HCT116 (cell line): ENCODE measurements around the gene BRSK2. TPM values are rescaled to one million over a fixed set of nuclear protein-coding genes. Genes with fewer than 3 reads are reported as not detected.

ENCODE experiments used
- ATAC-seq: fragments of 200-7000 bp; cut with Tn5 transposase; 2 replicates; pipeline ENCODE4 v1.9.1; 2020; ENCODE audit warnings: mild to moderate bottlenecking, moderate library complexity
- BruUV-seq: library from RNA; stranded (reverse); fragments of 400-500 nt; replicated peaks from 2 replicates; lab custom pipeline; 2021; lab: Mats Ljungman, UMichigan
- CTCF ChIA-PET: fragments of 300-600 bp; sonication (Branson Sonifier 250); formaldehyde crosslinking; loops from one replicate; lab custom pipeline; 2021; ENCODE audit warnings: antibody characterized with exemption; lab: Charles Lee
- POLR2A ChIA-PET: fragments of 300-600, 350-600 bp; sonication (Branson Sonifier 250); formaldehyde crosslinking; loops from one replicate; lab custom pipeline; 2021; ENCODE audit warnings: antibody characterized with exemption; lab: Charles Lee
- RAD21 ChIA-PET, 2 experiments: fragments of 300-600 bp; sonication (Branson Sonifier 250); formaldehyde crosslinking; loops; one replicate each; lab custom pipeline; 2023; ENCODE audit warnings: low total read pairs in 2 of 2; ENCODE audit not compliant: uncharacterized antibody in 2 of 2, unreplicated experiment in 2 of 2, low non-redundant PET in 1 of 2; lab: Charles Lee
- DNase-seq: peaks from one replicate; pipeline ENCODE4 v3.0.0-alpha.2; 2010; ENCODE audit warnings: low read depth, low spot score
- H2AFZ ChIP-seq: fragments of 200-600 bp; shearing (Covaris generic), sonication (generic); 2 replicates; pipeline ENCODE4 v1.6.1; 2017; ENCODE audit warnings: low read depth, mixed run types, mixed read lengths, antibody characterized with exemption, low read length; ENCODE audit not compliant: poor library complexity, severe bottlenecking
- H3K27ac ChIP-seq: 2 replicates; pipeline ENCODE4 v1.5.1; 2012; ENCODE audit warnings: low read depth, low read length
- H3K27me3 ChIP-seq: fragments of 200-600 bp; sonication (generic); 2 replicates; pipeline ENCODE4 v1.6.1; 2016; ENCODE audit warnings: mixed run types, low read length, mixed read lengths; ENCODE audit not compliant: insufficient read depth
- H3K36me3 ChIP-seq, 2 experiments: fragments of 200-500 bp in 1 of 2; fragments of 200-600 bp in 1 of 2; sonication (Bioruptor generic) in 1 of 2; sonication (generic) in 1 of 2; 2 replicates each; pipeline versions ENCODE4 v1.5.1 to v1.6.1; 2014 to 2016; ENCODE audit warnings: low read length in 2 of 2, inconsistent platforms in 1 of 2, mixed read lengths in 1 of 2, mixed run types in 1 of 2; ENCODE audit not compliant: insufficient read depth in 2 of 2, control insufficient read depth in 1 of 2
- H3K4me1 ChIP-seq, 2 experiments: fragments of 200-600 bp in 1 of 2; sonication (generic) in 1 of 2; 2 replicates each; pipeline versions ENCODE4 v1.5.1 to v1.6.1; 2012 to 2017; ENCODE audit warnings: low read length in 2 of 2, inconsistent platforms in 1 of 2, mild to moderate bottlenecking in 1 of 2, mixed read lengths in 1 of 2, mixed run types in 1 of 2, moderate library complexity in 1 of 2; ENCODE audit not compliant: insufficient read depth in 2 of 2, control insufficient read depth in 1 of 2
- H3K4me2 ChIP-seq: fragments of 200-600 bp; sonication (generic); 2 replicates; pipeline ENCODE4 v1.6.1; 2017; ENCODE audit warnings: mixed run types, low read length, mixed read lengths
- H3K4me3 ChIP-seq, 2 experiments: fragments of 200-600 bp in 1 of 2; sonication (generic) in 1 of 2; replicated peaks in 1 of 2; 2 replicates each; pipeline ENCODE4 v1.5.1; 2011 to 2016; ENCODE audit warnings: low read length in 2 of 2, control low read depth in 1 of 2, low read depth in 1 of 2, mild to moderate bottlenecking in 1 of 2, mixed read lengths in 1 of 2, mixed run types in 1 of 2
- H3K79me2 ChIP-seq: fragments of 200-600 bp; sonication (generic); 2 replicates; pipeline ENCODE4 v1.6.1; 2017; ENCODE audit warnings: mild to moderate bottlenecking, mixed run types, low read length, moderate library complexity, mixed read lengths; ENCODE audit not compliant: insufficient read depth
- H3K9ac ChIP-seq: fragments of 200-600 bp; sonication (generic); 2 replicates; pipeline ENCODE4 v1.6.1; 2016; ENCODE audit warnings: low read length, mixed read lengths
- H3K9me2 ChIP-seq: fragments of 200-600 bp; sonication (generic), shearing (Covaris generic); 2 replicates; pipeline ENCODE4 v1.6.1; 2017; ENCODE audit warnings: mixed run types, mild to moderate bottlenecking, moderate library complexity; ENCODE audit not compliant: insufficient read depth
- H3K9me3 ChIP-seq, 2 experiments: fragments of 200-500 bp in 1 of 2; fragments of 200-600 bp in 1 of 2; sonication (Bioruptor generic) in 1 of 2; sonication (generic) in 1 of 2; 2 replicates each; pipeline ENCODE4 v1.6.1; 2014 to 2017; ENCODE audit warnings: low read length in 2 of 2, mixed read lengths in 2 of 2, inconsistent platforms in 1 of 2, low read depth in 1 of 2, mild to moderate bottlenecking in 1 of 2, mixed run types in 1 of 2, moderate library complexity in 1 of 2; ENCODE audit not compliant: control insufficient read depth in 1 of 2, insufficient read depth in 1 of 2
- H4K20me1 ChIP-seq: fragments of 200-600 bp; sonication (generic), shearing (Covaris generic); 2 replicates; pipeline ENCODE4 v1.6.1; 2017; ENCODE audit warnings: mixed run types, mild to moderate bottlenecking, moderate library complexity; ENCODE audit not compliant: insufficient read depth
- CBX3 ChIP-seq: IDR thresholded peaks from 2 replicates; pipeline ENCODE4 v1.6.1; 2012; ENCODE audit warnings: low read depth
- CEBPB ChIP-seq: IDR thresholded peaks from 2 replicates; pipeline ENCODE4 v1.6.1; 2012; ENCODE audit warnings: low read depth
- ELF1 ChIP-seq: IDR thresholded peaks from 2 replicates; pipeline ENCODE4 v1.6.1; 2012; ENCODE audit warnings: low read depth, borderline replicate concordance
- EZH2phosphoT487 ChIP-seq: fragments of 200-600 bp; IDR thresholded peaks from 2 replicates; pipeline ENCODE4 v1.6.1; 2018; ENCODE audit warnings: antibody characterized with exemption, borderline replicate concordance
- JUND ChIP-seq: IDR thresholded peaks from 2 replicates; pipeline ENCODE4 v1.6.1; 2012
- POLR2AphosphoS5 ChIP-seq: IDR thresholded peaks from 2 replicates; pipeline ENCODE4 v1.6.1; 2011; ENCODE audit warnings: mild to moderate bottlenecking, low read depth, low read length, moderate library complexity
- SP1 ChIP-seq: IDR thresholded peaks from 2 replicates; pipeline ENCODE4 v1.6.1; 2012; ENCODE audit warnings: low read depth
- YY1 ChIP-seq: IDR thresholded peaks from 2 replicates; pipeline ENCODE4 v1.6.1; 2011; ENCODE audit warnings: low read length, low read depth, moderate library complexity, mild to moderate bottlenecking; ENCODE audit not compliant: insufficient replicate concordance; ENCODE audit errors: extremely low read depth
- ZFX ChIP-seq: fragments of 450-650 bp; IDR thresholded peaks from 2 replicates; pipeline ENCODE4 v1.6.1; 2017
- intact Hi-C: fragments of 100-400 bp; cut with micrococcal nuclease; formaldehyde crosslinking; loops from 2 replicates; pipeline ENCODE4 v1.10.0; 2022
- total RNA-seq: library from RNA; stranded (reverse); gene quantifications from one replicate; pipeline ENCODE4 v1.2.1, GENCODE V29; 2021; ENCODE audit not compliant: unreplicated experiment
- TF ChIP-seq, protein P1 (sequence below): IDR thresholded peaks from 2 replicates; pipeline ENCODE4 v1.6.1; 2011; ENCODE audit warnings: mild to moderate bottlenecking, low read length, moderate library complexity; ENCODE audit not compliant: insufficient replicate concordance; ENCODE audit errors: extremely low read depth
- TF ChIP-seq, protein P2 (sequence below): IDR thresholded peaks from 2 replicates; pipeline ENCODE4 v1.6.1; 2012; ENCODE audit warnings: low read depth

BRSK2 gene
- total RNA-seq, 1 experiment from 2014 or later, result 14.0 TPM

DNA sequence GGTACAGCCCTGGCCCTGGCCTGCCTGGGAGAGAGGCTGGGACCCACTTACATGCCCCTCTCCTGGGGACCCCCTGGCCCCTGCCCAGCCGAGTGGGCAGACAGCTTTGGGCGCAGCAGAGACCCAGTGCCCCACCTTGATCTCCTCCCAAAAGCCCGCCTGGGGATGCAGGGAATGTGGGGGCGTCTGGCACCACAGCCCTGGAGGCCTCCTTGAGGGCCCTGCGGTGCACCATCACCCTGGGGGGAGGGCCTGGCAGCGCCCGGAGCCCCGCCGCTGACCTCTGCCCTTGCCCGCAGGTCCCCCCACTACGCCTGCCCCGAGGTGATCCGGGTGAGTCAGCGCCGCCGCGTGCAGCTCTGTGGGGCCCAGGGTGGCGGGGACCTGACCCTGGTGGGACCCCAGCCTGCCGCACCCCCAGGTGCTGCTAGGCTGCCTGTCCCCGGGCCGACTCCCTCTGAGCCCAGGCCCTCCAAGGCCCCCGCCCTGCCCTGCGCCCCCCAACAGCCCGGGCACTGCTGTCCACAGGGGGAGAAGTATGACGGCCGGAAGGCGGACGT is 53.2 kb downstream of the BRSK2 start (continued):
- TF ChIP-seq, protein P1, sequence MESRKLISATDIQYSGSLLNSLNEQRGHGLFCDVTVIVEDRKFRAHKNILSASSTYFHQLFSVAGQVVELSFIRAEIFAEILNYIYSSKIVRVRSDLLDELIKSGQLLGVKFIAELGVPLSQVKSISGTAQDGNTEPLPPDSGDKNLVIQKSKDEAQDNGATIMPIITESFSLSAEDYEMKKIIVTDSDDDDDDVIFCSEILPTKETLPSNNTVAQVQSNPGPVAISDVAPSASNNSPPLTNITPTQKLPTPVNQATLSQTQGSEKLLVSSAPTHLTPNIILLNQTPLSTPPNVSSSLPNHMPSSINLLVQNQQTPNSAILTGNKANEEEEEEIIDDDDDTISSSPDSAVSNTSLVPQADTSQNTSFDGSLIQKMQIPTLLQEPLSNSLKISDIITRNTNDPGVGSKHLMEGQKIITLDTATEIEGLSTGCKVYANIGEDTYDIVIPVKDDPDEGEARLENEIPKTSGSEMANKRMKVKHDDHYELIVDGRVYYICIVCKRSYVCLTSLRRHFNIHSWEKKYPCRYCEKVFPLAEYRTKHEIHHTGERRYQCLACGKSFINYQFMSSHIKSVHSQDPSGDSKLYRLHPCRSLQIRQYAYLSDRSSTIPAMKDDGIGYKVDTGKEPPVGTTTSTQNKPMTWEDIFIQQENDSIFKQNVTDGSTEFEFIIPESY, result no peak

DNA sequence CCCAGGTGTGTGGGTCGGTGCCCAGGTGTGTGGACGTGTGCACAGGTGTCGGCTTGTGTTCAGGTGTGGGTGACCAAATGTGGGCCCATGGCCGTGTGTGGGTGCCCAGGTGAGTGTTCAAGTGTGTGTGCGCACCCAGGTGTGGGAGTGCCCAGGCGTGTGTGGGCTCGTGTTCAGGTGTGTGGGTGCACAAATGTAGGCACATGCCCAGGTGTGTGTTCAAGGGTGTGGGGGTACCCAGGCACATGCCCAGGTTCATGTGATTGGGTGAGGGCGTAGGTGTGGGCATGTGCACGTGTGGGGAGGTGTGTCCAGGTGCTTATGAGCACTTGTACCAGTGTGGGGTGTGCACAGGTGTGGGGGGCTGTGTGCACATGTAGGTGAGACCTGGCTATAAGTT is 54.0 kb downstream of the BRSK2 start:
- no peaks in the 10 kb centered on the region for H3K27me3 ChIP-seq
- H3K4me1 ChIP-seq, result no peaks in the 10 kb centered on the region
- H3K27ac ChIP-seq, result no peak overlapping the region
- no peak overlapping the region for H2AFZ ChIP-seq
- H3K9me3 ChIP-seq, result no peaks in the 10 kb centered on the region
- H3K36me3 ChIP-seq, result no peaks in the 10 kb centered on the region
- no peak for DNase-seq
- BruUV-seq, result no TSS peak
- TF ChIP-seq, protein P2, sequence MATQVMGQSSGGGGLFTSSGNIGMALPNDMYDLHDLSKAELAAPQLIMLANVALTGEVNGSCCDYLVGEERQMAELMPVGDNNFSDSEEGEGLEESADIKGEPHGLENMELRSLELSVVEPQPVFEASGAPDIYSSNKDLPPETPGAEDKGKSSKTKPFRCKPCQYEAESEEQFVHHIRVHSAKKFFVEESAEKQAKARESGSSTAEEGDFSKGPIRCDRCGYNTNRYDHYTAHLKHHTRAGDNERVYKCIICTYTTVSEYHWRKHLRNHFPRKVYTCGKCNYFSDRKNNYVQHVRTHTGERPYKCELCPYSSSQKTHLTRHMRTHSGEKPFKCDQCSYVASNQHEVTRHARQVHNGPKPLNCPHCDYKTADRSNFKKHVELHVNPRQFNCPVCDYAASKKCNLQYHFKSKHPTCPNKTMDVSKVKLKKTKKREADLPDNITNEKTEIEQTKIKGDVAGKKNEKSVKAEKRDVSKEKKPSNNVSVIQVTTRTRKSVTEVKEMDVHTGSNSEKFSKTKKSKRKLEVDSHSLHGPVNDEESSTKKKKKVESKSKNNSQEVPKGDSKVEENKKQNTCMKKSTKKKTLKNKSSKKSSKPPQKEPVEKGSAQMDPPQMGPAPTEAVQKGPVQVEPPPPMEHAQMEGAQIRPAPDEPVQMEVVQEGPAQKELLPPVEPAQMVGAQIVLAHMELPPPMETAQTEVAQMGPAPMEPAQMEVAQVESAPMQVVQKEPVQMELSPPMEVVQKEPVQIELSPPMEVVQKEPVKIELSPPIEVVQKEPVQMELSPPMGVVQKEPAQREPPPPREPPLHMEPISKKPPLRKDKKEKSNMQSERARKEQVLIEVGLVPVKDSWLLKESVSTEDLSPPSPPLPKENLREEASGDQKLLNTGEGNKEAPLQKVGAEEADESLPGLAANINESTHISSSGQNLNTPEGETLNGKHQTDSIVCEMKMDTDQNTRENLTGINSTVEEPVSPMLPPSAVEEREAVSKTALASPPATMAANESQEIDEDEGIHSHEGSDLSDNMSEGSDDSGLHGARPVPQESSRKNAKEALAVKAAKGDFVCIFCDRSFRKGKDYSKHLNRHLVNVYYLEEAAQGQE, result no peak
- TF ChIP-seq EZH2phosphoT487 (no peak), JUND (no peak), CEBPB (no peak), ZFX (no peak), ELF1 (no peak), SP1 (no peak), POLR2AphosphoS5 (no peak), CBX3 (no peak), YY1 (no peak)
- TF ChIP-seq, protein P1, result no peak
- TF ChIP-seq, all 23 proteins: peak for 0
- Histone ChIP-seq H3K9ac (no peak overlapping the region), H3K9me2 (no peaks in the 10 kb centered on the region), H3K4me3 (no peak overlapping the region), H3K4me2 (no peak overlapping the region), H4K20me1 (no peaks in the 10 kb centered on the region), H3K79me2 (no peaks in the 10 kb centered on the region)
- CTCF ChIA-PET, result no interaction called here
- POLR2A ChIA-PET, result no interaction called here
- RAD21 ChIA-PET, result no interaction called here
- intact Hi-C loops, result no loop called here
- no peak for ATAC-seq
